ENCODE data around the gene POLD3.
"Not testable (repeated sequence)": the region's sequence is repeated elsewhere in the genome, so short reads cannot be mapped to it uniquely, and the experiment has no call there.

The POLD3 gene

GRCh38 chr11:74583024-74583624, 9.3 kb upstream of the POLD3 start:
- DNase-seq (ENCODE audit: low read depth) = no peak

- DNase-seq (ENCODE audit: low read depth) = not testable (repeated sequence)
Measured at GRCh38 chr11:74590492-74590891, 1.9 kb upstream of the POLD3 start.

GRCh38 chr11:74592063-74592440, 330 bp upstream of the POLD3 start:
- DNase-seq (ENCODE audit: low read depth) = no peak

- no peak for DNase-seq (ENCODE audit: low read depth)
Measured at GRCh38 chr11:74593463-74593862, 1.1 kb downstream of the POLD3 start.

GRCh38 chr11:74602637-74603556, 10.5 kb downstream of the POLD3 start:
- no peak for DNase-seq (ENCODE audit: low read depth)

GRCh38 chr11:74603845-74604244, 11.5 kb downstream of the POLD3 start:
- DNase-seq (ENCODE audit: low read depth) = no peak

GRCh38 chr11:74604311-74604710, 11.9 kb downstream of the POLD3 start:
- no peak for DNase-seq (ENCODE audit: low read depth)

GRCh38 chr11:74605403-74605802, 13.0 kb downstream of the POLD3 start:
- DNase-seq (ENCODE audit: low read depth) = no peak

- DNase-seq (ENCODE audit: low read depth) = no peak
Measured at GRCh38 chr11:74608431-74608830, 16.0 kb downstream of the POLD3 start.

GRCh38 chr11:74611369-74611861, 19.0 kb downstream of the POLD3 start:
- DNase-seq (ENCODE audit: low read depth) = no peak

- no peak for DNase-seq (ENCODE audit: low read depth)
Measured at GRCh38 chr11:74612877-74613276, 20.5 kb downstream of the POLD3 start.

GRCh38 chr11:74615311-74615710, 22.9 kb downstream of the POLD3 start:
- no peak for DNase-seq (ENCODE audit: low read depth)

- no peak for DNase-seq (ENCODE audit: low read depth)
Measured at GRCh38 chr11:74615988-74616387, 23.6 kb downstream of the POLD3 start.

GRCh38 chr11:74620531-74620930, 28.1 kb downstream of the POLD3 start:
- no peak for DNase-seq (ENCODE audit: low read depth)

- DNase-seq (ENCODE audit: low read depth) = no peak
Measured at GRCh38 chr11:74626130-74626529, 33.7 kb downstream of the POLD3 start.

- DNase-seq (ENCODE audit: low read depth) = no peak
Measured at GRCh38 chr11:74626604-74627003, 34.2 kb downstream of the POLD3 start.

- DNase-seq (ENCODE audit: low read depth) = no peak
Measured at GRCh38 chr11:74627381-74627780, 35.0 kb downstream of the POLD3 start.

- no peak for DNase-seq (ENCODE audit: low read depth)
Measured at GRCh38 chr11:74630043-74630442, 37.7 kb downstream of the POLD3 start.

GRCh38 chr11:74633406-74634393, 41.3 kb downstream of the POLD3 start:
- DNase-seq (ENCODE audit: low read depth) = no peak

- no peak for DNase-seq (ENCODE audit: low read depth)
Measured at GRCh38 chr11:74634537-74634936, 42.2 kb downstream of the POLD3 start.

- no peak for DNase-seq (ENCODE audit: low read depth)
Measured at GRCh38 chr11:74636630-74637184, 44.3 kb downstream of the POLD3 start.

- no peak for DNase-seq (ENCODE audit: low read depth)
Measured at GRCh38 chr11:74637700-74638099, 45.3 kb downstream of the POLD3 start.
